ENCODE data around the gene APLNR. TPM values are rescaled to one million over a fixed set of nuclear protein-coding genes. Genes with fewer than 3 reads are reported as not detected.

APLNR gene
- total RNA-seq, 1 experiment from 2014 or later: not detected

DNA sequence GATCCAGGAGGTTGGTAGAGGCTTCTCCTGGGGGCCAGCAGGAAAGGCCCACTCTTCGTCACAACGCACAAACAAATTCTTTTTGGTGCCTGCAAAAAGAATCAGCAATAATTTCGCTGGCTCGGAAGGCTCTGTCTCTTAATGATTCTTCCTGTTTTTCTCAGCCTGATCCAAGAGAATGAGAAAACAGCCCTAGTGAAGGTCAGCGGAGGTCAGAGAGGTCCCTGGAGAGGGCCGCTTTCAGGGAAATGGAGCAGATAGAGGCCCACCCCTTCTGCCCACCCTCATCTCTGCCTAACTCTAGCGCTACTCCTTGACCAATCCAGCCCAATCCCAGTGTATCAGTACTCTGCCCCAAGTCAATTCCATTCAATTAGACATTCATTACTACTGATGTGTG, 36.1 kb downstream of the APLNR start:
- Histone ChIP-seq H3K4me3 (replicated peaks in 1 of 2; ENCODE audit: low read depth in 1 of 2, low read length in 2 of 2) (no peak overlapping the region), H3K27me3 (ENCODE audit: insufficient read depth, low read length) (peaks cover 54% of the 10 kb centered on the region), H3K27ac (ENCODE audit: low read depth, low read length) (no peak overlapping the region), H3K4me2 (ENCODE audit: low read length) (no peak overlapping the region), H3K9me2 (ENCODE audit: insufficient read depth) (no peaks in the 10 kb centered on the region), H3K9me3 (ENCODE audit: control insufficient read depth in 1 of 2, insufficient read depth in 1 of 2, low read depth in 1 of 2, low read length in 2 of 2) (no peaks in the 10 kb centered on the region), H3K36me3 (ENCODE audit: control insufficient read depth in 1 of 2, insufficient read depth in 2 of 2, low read length in 2 of 2) (no peaks in the 10 kb centered on the region), H3K4me1 (ENCODE audit: control insufficient read depth in 1 of 2, insufficient read depth in 2 of 2, low read length in 2 of 2) (no peaks in the 10 kb centered on the region), H4K20me1 (ENCODE audit: insufficient read depth) (no peaks in the 10 kb centered on the region), H3K9ac (ENCODE audit: low read length) (no peak overlapping the region), H3K79me2 (ENCODE audit: insufficient read depth, low read length) (no peaks in the 10 kb centered on the region), H2AFZ (ENCODE audit: low read depth, low read length, poor library complexity, severe bottlenecking) (no peak overlapping the region)
- DNase-seq (ENCODE audit: low read depth, low spot score) (no peak), ATAC-seq (no peak)
- TF ChIP-seq ZFX (IDR thresholded peaks at IDR 0.05) (no peak), FOSL1 (IDR thresholded peaks at IDR 0.05; ENCODE audit: low read depth) (no peak), POLR2AphosphoS5 (IDR thresholded peaks at IDR 0.05; ENCODE audit: low read depth, low read length) (no peak), SP1 (IDR thresholded peaks at IDR 0.05; ENCODE audit: low read depth) (no peak), CBX3 (IDR thresholded peaks at IDR 0.05; ENCODE audit: low read depth) (no peak), ZNF274 (IDR thresholded peaks at IDR 0.05; ENCODE audit: low read depth, low read length) (no peak), SIN3A (IDR thresholded peaks at IDR 0.05; ENCODE audit: low read depth) (no peak), ELF1 (IDR thresholded peaks at IDR 0.05; ENCODE audit: borderline replicate concordance, low read depth) (no peak), SRF (IDR thresholded peaks at IDR 0.05; ENCODE audit: low read depth) (no peak), YY1 (IDR thresholded peaks at IDR 0.05; ENCODE audit: extremely low read depth, insufficient replicate concordance, low read depth, low read length) (no peak), EGR1 (IDR thresholded peaks at IDR 0.05; ENCODE audit: low read depth) (no peak), EZH2 (IDR thresholded peaks at IDR 0.05) (no peak), CEBPB (IDR thresholded peaks at IDR 0.05; ENCODE audit: low read depth) (no peak), POLR2A (IDR thresholded peaks at IDR 0.05; ENCODE audit: borderline replicate concordance, extremely low read depth, insufficient read depth, insufficient read length) (no peak), TCF7L2 (IDR thresholded peaks at IDR 0.05; ENCODE audit: borderline replicate concordance, extremely low read depth, insufficient read depth, insufficient read length) (no peak)
- TF ChIP-seq, protein P1, sequence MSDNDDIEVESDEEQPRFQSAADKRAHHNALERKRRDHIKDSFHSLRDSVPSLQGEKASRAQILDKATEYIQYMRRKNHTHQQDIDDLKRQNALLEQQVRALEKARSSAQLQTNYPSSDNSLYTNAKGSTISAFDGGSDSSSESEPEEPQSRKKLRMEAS (IDR thresholded peaks at IDR 0.05): no peak
- TF ChIP-seq, protein P2, sequence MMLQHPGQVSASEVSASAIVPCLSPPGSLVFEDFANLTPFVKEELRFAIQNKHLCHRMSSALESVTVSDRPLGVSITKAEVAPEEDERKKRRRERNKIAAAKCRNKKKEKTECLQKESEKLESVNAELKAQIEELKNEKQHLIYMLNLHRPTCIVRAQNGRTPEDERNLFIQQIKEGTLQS (IDR thresholded peaks at IDR 0.05): no peak
- TF ChIP-seq, protein P3, sequence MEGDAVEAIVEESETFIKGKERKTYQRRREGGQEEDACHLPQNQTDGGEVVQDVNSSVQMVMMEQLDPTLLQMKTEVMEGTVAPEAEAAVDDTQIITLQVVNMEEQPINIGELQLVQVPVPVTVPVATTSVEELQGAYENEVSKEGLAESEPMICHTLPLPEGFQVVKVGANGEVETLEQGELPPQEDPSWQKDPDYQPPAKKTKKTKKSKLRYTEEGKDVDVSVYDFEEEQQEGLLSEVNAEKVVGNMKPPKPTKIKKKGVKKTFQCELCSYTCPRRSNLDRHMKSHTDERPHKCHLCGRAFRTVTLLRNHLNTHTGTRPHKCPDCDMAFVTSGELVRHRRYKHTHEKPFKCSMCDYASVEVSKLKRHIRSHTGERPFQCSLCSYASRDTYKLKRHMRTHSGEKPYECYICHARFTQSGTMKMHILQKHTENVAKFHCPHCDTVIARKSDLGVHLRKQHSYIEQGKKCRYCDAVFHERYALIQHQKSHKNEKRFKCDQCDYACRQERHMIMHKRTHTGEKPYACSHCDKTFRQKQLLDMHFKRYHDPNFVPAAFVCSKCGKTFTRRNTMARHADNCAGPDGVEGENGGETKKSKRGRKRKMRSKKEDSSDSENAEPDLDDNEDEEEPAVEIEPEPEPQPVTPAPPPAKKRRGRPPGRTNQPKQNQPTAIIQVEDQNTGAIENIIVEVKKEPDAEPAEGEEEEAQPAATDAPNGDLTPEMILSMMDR (IDR thresholded peaks at IDR 0.05 in 2 of 3, conservative IDR thresholded peaks at IDR 0.05 in 1 of 3; ENCODE audit: borderline replicate concordance in 1 of 3, insufficient read depth in 1 of 3, low read depth in 2 of 3, low read length in 2 of 3): no peak
- TF ChIP-seq, protein P4, sequence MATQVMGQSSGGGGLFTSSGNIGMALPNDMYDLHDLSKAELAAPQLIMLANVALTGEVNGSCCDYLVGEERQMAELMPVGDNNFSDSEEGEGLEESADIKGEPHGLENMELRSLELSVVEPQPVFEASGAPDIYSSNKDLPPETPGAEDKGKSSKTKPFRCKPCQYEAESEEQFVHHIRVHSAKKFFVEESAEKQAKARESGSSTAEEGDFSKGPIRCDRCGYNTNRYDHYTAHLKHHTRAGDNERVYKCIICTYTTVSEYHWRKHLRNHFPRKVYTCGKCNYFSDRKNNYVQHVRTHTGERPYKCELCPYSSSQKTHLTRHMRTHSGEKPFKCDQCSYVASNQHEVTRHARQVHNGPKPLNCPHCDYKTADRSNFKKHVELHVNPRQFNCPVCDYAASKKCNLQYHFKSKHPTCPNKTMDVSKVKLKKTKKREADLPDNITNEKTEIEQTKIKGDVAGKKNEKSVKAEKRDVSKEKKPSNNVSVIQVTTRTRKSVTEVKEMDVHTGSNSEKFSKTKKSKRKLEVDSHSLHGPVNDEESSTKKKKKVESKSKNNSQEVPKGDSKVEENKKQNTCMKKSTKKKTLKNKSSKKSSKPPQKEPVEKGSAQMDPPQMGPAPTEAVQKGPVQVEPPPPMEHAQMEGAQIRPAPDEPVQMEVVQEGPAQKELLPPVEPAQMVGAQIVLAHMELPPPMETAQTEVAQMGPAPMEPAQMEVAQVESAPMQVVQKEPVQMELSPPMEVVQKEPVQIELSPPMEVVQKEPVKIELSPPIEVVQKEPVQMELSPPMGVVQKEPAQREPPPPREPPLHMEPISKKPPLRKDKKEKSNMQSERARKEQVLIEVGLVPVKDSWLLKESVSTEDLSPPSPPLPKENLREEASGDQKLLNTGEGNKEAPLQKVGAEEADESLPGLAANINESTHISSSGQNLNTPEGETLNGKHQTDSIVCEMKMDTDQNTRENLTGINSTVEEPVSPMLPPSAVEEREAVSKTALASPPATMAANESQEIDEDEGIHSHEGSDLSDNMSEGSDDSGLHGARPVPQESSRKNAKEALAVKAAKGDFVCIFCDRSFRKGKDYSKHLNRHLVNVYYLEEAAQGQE (IDR thresholded peaks at IDR 0.05; ENCODE audit: low read depth): no peak
- ChIA-PET RAD21 (ENCODE audit: low non-redundant PET in 1 of 2, low total read pairs in 2 of 2, uncharacterized antibody in 2 of 2, unreplicated experiment in 2 of 2) (no interaction called here), CTCF (no interaction called here), POLR2A (no interaction called here)
- intact Hi-C loops (cut with micrococcal nuclease): loop anchor here (10.0 kb wide), 1 partner anchor 64 kb away; no protein-coding TSS in a partner anchor
- no TSS peak for BruUV-seq (replicated peaks)

Data from HCT116 (cell line).